Keratinocyte (primary cell): Measurements from ENCODE around the gene CACNB3. TPM values are rescaled to one million over a fixed set of nuclear protein-coding genes. Genes with fewer than 3 reads are reported as not detected.

Source experiments
- DNase-seq: peaks from one replicate; pipeline ENCODE4 v3.0.0-alpha.2; 2011; ENCODE audit warnings: low read depth, missing footprints, low spot score
- FAIRE-seq: peaks from 2 replicates; lab custom pipeline; 2011; peaks lifted over from hg19 to GRCh38; lab: Jason Lieb, UNC
- H2AFZ ChIP-seq: 2 replicates; pipeline ENCODE4 v1.6.0; 2012; ENCODE audit warnings: low read length, control low read depth, inconsistent platforms; ENCODE audit not compliant: control insufficient read depth
- H3K27ac ChIP-seq: 2 replicates; pipeline ENCODE4 v1.5.1; 2011; ENCODE audit warnings: low read length; ENCODE audit not compliant: control insufficient read depth, insufficient read depth
- H3K27me3 ChIP-seq: 3 replicates; pipeline ENCODE4 v1.6.0; 2011; ENCODE audit warnings: low read length; ENCODE audit not compliant: control insufficient read depth, insufficient read depth; ENCODE audit errors: extremely low read depth
- H3K36me3 ChIP-seq, 2 experiments: 2 replicates in 1 of 2; 3 replicates in 1 of 2; pipeline ENCODE4 v1.5.1; 2011; ENCODE audit warnings: low read length in 2 of 2, mild to moderate bottlenecking in 1 of 2; ENCODE audit not compliant: control insufficient read depth in 2 of 2, insufficient read depth in 2 of 2; ENCODE audit errors: extremely low read depth in 1 of 2
- H3K4me1 ChIP-seq: 3 replicates; pipeline ENCODE4 v1.5.1; 2011; ENCODE audit warnings: low read length; ENCODE audit not compliant: control insufficient read depth, insufficient read depth; ENCODE audit errors: extremely low read depth
- H3K4me2 ChIP-seq: 3 replicates; pipeline ENCODE4 v1.6.0; 2011; ENCODE audit warnings: low read depth, low read length; ENCODE audit not compliant: control insufficient read depth, insufficient read depth; ENCODE audit errors: extremely low read depth
- H3K4me3 ChIP-seq, 3 experiments: fragments of 200-600 bp in 1 of 3; sonication (generic) in 1 of 3; 2 replicates in 2 of 3; 3 replicates in 1 of 3; pipeline ENCODE4 v1.5.1; 2011 to 2016; ENCODE audit warnings: low read length in 3 of 3, mild to moderate bottlenecking in 3 of 3, control low read depth in 2 of 3, inconsistent platforms in 1 of 3, low read depth in 1 of 3, mixed read lengths in 1 of 3, mixed run types in 1 of 3, moderate library complexity in 1 of 3; ENCODE audit not compliant: control insufficient read depth in 2 of 3, insufficient read depth in 2 of 3; ENCODE audit errors: extremely low read depth in 1 of 3
- H3K79me2 ChIP-seq: 2 replicates; pipeline ENCODE4 v1.6.0; 2012; ENCODE audit warnings: low read length; ENCODE audit not compliant: control insufficient read depth, insufficient read depth
- H3K9ac ChIP-seq: 3 replicates; pipeline ENCODE4 v1.6.0; 2011; ENCODE audit warnings: low read length; ENCODE audit not compliant: control insufficient read depth, insufficient read depth; ENCODE audit errors: extremely low read depth
- H3K9me1 ChIP-seq: 3 replicates; pipeline ENCODE4 v1.6.0; 2011; ENCODE audit warnings: low read length; ENCODE audit not compliant: control insufficient read depth, insufficient read depth; ENCODE audit errors: extremely low read depth
- H3K9me3 ChIP-seq: 2 replicates; pipeline ENCODE4 v1.5.1; 2012; ENCODE audit warnings: low read depth, low read length; ENCODE audit not compliant: control insufficient read depth
- H4K20me1 ChIP-seq: 3 replicates; pipeline ENCODE4 v1.6.0; 2011; ENCODE audit warnings: low read length; ENCODE audit not compliant: control insufficient read depth, insufficient read depth; ENCODE audit errors: extremely low read depth
- EZH2 ChIP-seq: IDR thresholded peaks from one replicate; pipeline ENCODE4 v1.6.1; 2012; ENCODE audit warnings: inconsistent platforms, mild to moderate bottlenecking, low read length, moderate library complexity
- dilution Hi-C: fragments of 300-500 bp; cut with MboI; formaldehyde crosslinking; loops from one replicate; pipeline ENCODE4 v1.7.0; 2020; ENCODE audit warnings: low sequenced_read_pairs; ENCODE audit not compliant: extremely low pct_ligation_motif_present
- polyA plus RNA-seq, 5 experiments: library from polyadenylated mRNA; depleted of rRNA in 3 of 5; stranded (reverse) in 3 of 5; stranded (forward) in 1 of 5; unstranded in 1 of 5; fragments of >200 nt; gene quantifications; 1 replicate in 1 of 5; 2 replicates in 3 of 5; 3 replicates in 1 of 5; pipeline versions ENCODE4 v1.2.1 to v1.2.3, GENCODE V29; 2011 to 2012; ENCODE audit warnings: missing spikeins in 2 of 5, low read depth in 1 of 5, low replicate concordance in 1 of 5
- TF ChIP-seq, protein P1 (sequence below), 3 experiments: IDR thresholded peaks in 1 of 3; conservative IDR thresholded peaks in 1 of 3; optimal IDR thresholded peaks in 1 of 3; 2 replicates in 2 of 3; 3 replicates in 1 of 3; pipeline versions ENCODE3 to v1.5.1; 2011; ENCODE audit warnings: low read length in 3 of 3, mild to moderate bottlenecking in 3 of 3, moderate library complexity in 2 of 3, control low read depth in 1 of 3, inconsistent platforms in 1 of 3; ENCODE audit not compliant: insufficient read depth in 2 of 3; ENCODE audit errors: extremely low read depth in 1 of 3

CACNB3 gene
- polyA plus RNA-seq, 1 donor (not counting 4 experiments of a cell fraction or from before 2014, with no cell fraction given): 16.1 TPM

DNA sequence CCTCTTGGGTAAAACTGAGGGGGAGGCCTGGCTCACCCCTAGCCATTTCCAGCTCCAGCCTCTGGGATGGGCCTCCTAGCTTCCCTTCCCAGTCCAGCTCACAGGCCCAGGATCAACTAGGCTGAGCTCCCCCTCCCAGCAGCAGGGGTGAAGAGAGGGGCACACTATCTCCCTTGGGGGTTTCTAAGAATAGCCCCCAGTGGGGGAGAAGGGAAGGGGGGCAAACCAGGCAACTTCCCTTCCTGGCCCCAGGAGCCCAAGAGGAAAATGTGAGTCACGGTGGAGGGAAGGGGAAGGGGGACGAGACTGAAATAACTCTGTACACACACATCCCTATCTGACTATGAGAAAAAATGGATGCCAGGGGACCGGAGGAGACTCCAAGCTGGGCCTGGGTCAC, 38.4 kb upstream of the CACNB3 start:
- TF ChIP-seq, protein P1, sequence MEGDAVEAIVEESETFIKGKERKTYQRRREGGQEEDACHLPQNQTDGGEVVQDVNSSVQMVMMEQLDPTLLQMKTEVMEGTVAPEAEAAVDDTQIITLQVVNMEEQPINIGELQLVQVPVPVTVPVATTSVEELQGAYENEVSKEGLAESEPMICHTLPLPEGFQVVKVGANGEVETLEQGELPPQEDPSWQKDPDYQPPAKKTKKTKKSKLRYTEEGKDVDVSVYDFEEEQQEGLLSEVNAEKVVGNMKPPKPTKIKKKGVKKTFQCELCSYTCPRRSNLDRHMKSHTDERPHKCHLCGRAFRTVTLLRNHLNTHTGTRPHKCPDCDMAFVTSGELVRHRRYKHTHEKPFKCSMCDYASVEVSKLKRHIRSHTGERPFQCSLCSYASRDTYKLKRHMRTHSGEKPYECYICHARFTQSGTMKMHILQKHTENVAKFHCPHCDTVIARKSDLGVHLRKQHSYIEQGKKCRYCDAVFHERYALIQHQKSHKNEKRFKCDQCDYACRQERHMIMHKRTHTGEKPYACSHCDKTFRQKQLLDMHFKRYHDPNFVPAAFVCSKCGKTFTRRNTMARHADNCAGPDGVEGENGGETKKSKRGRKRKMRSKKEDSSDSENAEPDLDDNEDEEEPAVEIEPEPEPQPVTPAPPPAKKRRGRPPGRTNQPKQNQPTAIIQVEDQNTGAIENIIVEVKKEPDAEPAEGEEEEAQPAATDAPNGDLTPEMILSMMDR (optimal IDR thresholded peaks at IDR 0.05 in 1 of 3, IDR thresholded peaks at IDR 0.05 in 1 of 3, conservative IDR thresholded peaks at IDR 0.05 in 1 of 3; ENCODE audit: extremely low read depth in 1 of 3, insufficient read depth in 2 of 3, low read length in 3 of 3): no peak
- TF ChIP-seq EZH2: no peak
- Histone ChIP-seq H3K9me1 (no peaks in the 10 kb centered on the region), H3K9ac (no peak overlapping the region), H3K9me3 (no peaks in the 10 kb centered on the region), H3K4me1 (peaks cover 11% of the 10 kb centered on the region), H3K4me2 (no peak overlapping the region), H4K20me1 (peaks cover 2% of the 10 kb centered on the region), H3K36me3 (peaks cover 0 to 15% of the 10 kb centered on the region in 2 experiments), H3K27me3 (no peaks in the 10 kb centered on the region), H3K4me3 (no peak overlapping the region), H3K79me2 (peaks cover 2% of the 10 kb centered on the region), H2AFZ (no peak overlapping the region), H3K27ac (no peak overlapping the region)
- no peak for FAIRE-seq
- no peak for DNase-seq
- dilution Hi-C loops: no loop called here

DNA sequence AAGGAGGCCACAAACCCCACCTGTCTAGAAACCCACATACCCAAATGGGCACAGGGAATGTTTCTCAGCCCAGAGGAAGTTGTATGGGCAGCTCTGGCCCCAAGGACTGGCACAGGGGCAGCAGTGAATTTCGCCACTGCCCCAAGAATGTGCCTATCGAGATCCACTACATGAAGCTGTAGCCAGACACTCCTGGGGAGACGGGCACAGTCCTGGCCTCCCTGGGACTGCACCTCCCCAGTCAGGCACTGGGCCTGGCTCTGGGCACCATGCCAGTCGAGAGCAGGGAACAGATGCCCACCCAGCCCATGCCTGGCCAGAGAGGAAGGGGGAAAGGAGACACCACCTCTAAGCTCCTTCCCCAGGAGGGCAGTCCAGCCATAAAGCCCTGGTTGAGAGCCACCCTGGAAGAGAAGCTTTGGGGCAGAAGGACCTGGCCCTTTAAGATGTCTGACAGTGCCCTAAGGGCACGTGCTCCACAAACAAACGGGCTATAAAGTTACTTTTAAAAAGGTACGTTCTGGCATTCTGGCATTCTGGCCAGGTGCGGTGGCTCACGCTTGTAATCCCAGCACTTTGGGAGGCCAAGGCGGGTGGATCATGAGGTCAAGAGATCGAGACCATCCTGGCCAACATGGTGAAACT, 37.8 kb upstream of the CACNB3 start:
- Histone ChIP-seq H3K36me3 (peaks cover 0 to 13% of the 10 kb centered on the region in 2 experiments), H3K79me2 (peaks cover 2% of the 10 kb centered on the region), H3K4me2 (no peak overlapping the region), H3K9me1 (no peaks in the 10 kb centered on the region), H3K4me3 (no peak overlapping the region), H2AFZ (no peak overlapping the region), H4K20me1 (peaks cover 2% of the 10 kb centered on the region), H3K27ac (no peak overlapping the region), H3K4me1 (peaks cover 11% of the 10 kb centered on the region), H3K9ac (no peak overlapping the region), H3K27me3 (no peaks in the 10 kb centered on the region), H3K9me3 (no peaks in the 10 kb centered on the region)
- dilution Hi-C loops: no loop called here
- no peak for DNase-seq
- FAIRE-seq: no peak
- no peak for TF ChIP-seq EZH2
- TF ChIP-seq, protein P1 (optimal IDR thresholded peaks at IDR 0.05 in 1 of 3, IDR thresholded peaks at IDR 0.05 in 1 of 3, conservative IDR thresholded peaks at IDR 0.05 in 1 of 3; ENCODE audit: extremely low read depth in 1 of 3, insufficient read depth in 2 of 3, low read length in 3 of 3): no peak
